Stimulated activated CD4-positive, alpha-beta T cell treated with anti-CD3 and anti-CD28 coated beads, Interleukin-2, amount 100 ng/mL, for 24 hours (primary cell): Measurements from ENCODE around the gene WIPF3.
A peak's percentile ranks its signal among the peaks of the same experiment; 100 is the strongest.

Experiments
- DNase-seq, 2 donors: peaks; one replicate each; pipeline ENCODE4 v3.0.0-alpha.2; 2020

The WIPF3 gene

GRCh38 chr7:29848941-29849340, 42.6 kb downstream of the WIPF3 start:
- DNase-seq, result no peak

- DNase-seq, result no peak
Observed at GRCh38 chr7:29851487-29851886, 45.2 kb downstream of the WIPF3 start.

- DNase-seq, result no peak
Observed at GRCh38 chr7:29852457-29852856, 46.1 kb downstream of the WIPF3 start.

GRCh38 chr7:29853072-29853471, 46.8 kb downstream of the WIPF3 start:
- DNase-seq, result no peak

GRCh38 chr7:29853789-29854188, 47.5 kb downstream of the WIPF3 start:
- DNase-seq, result no peak

- DNase-seq, result no peak
Observed at GRCh38 chr7:29854257-29854938, 48.1 kb downstream of the WIPF3 start.

- no peak for DNase-seq
Observed at GRCh38 chr7:29857654-29858053, 51.3 kb downstream of the WIPF3 start.

GRCh38 chr7:29858191-29858951, 52.1 kb downstream of the WIPF3 start:
- no peak for DNase-seq

- no peak for DNase-seq
Observed at GRCh38 chr7:29859104-29859503, 52.8 kb downstream of the WIPF3 start.

GRCh38 chr7:29859524-29860185, 53.3 kb downstream of the WIPF3 start:
- DNase-seq, result no peak

- DNase-seq, result no peak
Observed at GRCh38 chr7:29860186-29860585, 53.9 kb downstream of the WIPF3 start.

GRCh38 chr7:29861884-29862283, 55.6 kb downstream of the WIPF3 start:
- no peak for DNase-seq

- no peak for DNase-seq
Observed at GRCh38 chr7:29864656-29865055, 58.3 kb downstream of the WIPF3 start.

GRCh38 chr7:29865526-29865925, 59.2 kb downstream of the WIPF3 start:
- DNase-seq, result no peak

- no peak for DNase-seq
Observed at GRCh38 chr7:29866490-29866930, 60.2 kb downstream of the WIPF3 start.

- no peak for DNase-seq
Observed at GRCh38 chr7:29871787-29872398, 65.6 kb downstream of the WIPF3 start.

GRCh38 chr7:29873644-29874294, 67.5 kb downstream of the WIPF3 start:
- DNase-seq, result no peak

- no peak for DNase-seq
Observed at GRCh38 chr7:29875741-29876140, 69.4 kb downstream of the WIPF3 start.

GRCh38 chr7:29877196-29877595, 70.9 kb downstream of the WIPF3 start:
- no peak for DNase-seq

- DNase-seq, result peak; percentile 16 to 25
Observed at GRCh38 chr7:29878081-29878688, 71.9 kb downstream of the WIPF3 start.

GRCh38 chr7:29879609-29880008, 73.3 kb downstream of the WIPF3 start:
- no peak for DNase-seq

- DNase-seq, result no peak
Observed at GRCh38 chr7:29881724-29882123, 75.4 kb downstream of the WIPF3 start.
